G401 (cell line): ENCODE measurements around the gene CLCF1. TPM values are rescaled to one million over a fixed set of nuclear protein-coding genes. Genes with fewer than 3 reads are reported as not detected.

Experiments used
- DNase-seq: peaks from one replicate; pipeline ENCODE4 v3.0.0-alpha.2; 2015; ENCODE audit warnings: low spot score
- in situ Hi-C: cut with HindIII; loops from 2 replicates; pipeline ENCODE4 v1.10.0; 2016; ENCODE audit warnings: low sequenced_read_pairs, mixed read lengths
- total RNA-seq: library from RNA; depleted of rRNA; stranded (reverse); fragments of >200 nt; shearing (Covaris generic); gene quantifications from 2 replicates; pipeline ENCODE4 v1.2.3, GENCODE V29; 2014

Gene CLCF1
- total RNA-seq, 1 experiment from 2014 or later = 1.9 TPM

DNA sequence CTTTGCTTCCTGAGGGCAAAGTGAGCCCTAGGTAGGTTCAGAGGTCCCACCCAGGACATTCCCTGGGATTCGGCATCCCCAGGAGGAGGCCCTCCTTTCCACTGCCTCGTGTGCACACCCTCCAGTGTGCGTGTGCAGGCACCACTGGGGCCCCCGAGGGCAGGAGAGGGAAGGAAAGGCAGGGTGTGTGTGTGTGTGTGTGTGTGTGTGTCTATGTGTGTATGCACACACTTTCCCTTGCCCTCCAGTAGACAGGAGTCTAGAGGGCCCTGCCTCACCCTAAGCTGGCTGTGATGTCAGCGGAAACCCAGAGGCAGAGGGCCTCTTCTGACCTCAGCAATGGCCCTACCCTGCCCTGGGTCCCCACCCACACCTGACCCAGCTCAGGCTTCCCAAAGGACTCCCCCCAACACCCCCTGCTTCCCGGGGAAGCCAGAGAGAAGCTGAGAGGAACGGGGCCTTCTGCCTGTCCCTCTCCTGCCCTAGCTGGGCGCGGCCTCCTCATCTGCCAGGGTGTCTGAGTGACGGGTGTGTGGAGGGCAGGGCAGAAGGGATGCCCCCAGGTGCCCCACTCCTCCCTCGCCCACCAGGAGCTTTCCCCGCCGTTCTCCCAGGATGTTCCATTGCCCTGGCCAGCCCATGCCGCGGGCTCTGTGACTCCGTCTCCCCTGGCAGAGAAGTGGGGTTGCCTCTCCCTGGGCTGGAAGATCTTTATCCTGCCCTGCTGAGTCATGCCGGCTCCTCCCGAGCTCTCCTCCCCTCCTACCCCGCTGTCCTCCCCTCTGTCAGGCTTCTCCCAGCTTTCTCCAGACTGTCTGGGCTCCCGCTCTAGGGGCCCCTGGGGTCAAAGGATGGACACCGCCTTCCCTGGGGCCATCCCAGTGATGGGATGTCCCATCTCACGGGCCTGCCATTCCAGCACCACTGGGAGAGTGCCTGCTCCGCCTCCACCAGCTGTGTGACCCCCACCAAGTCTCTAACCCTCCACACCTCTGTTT lies 6.0 kb upstream of the CLCF1 start:
- DNase-seq = no peak

GRCh38 chr11:67378544-67378943 lies 5.1 kb upstream of the CLCF1 start:
- DNase-seq = no peak
- in situ Hi-C loops = no loop called here

More for the DNA sequence above, 6.0 kb upstream of the CLCF1 start:
- in situ Hi-C loops = no loop called here

GRCh38 chr11:67376873-67377808 lies 3.7 kb upstream of the CLCF1 start:
- in situ Hi-C loops = no loop called here
- DNase-seq = no peak

DNA sequence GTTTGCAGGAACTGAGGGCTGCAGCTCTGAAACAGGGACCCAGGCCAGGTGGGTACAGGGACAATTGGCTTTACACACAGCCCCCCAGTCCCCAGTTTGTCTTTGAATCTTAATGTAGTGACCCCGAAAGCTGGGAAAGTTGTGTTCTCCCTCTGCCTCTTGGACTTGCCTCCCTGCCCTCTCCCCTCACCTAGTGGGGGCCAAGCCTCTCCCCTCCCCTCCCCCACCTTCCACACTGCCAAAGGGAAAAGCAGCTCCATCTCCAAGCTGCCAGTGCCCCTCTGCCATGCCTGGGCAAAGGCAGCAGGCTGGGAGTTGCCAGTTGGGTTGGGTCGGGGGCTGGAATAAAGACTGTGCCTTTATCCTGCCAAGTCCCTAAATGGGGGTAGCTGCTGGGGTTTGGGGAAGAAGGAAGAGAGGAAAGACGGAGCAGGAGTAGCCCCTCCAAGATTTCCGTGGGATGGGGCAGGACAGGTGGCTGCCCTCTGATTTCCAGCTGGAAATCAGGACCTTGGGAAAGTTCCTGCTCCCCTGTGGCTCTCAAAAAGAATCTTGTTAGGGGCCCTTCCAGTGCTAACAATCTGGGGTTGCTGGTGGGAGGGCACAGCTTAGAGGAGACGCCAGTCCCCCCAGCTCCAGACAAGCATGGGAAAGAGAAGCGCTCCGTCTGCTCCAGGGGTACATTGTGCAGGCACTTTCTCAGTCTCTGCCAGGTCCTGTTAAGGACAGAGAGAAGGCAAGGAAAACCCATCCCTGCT lies 2.8 kb upstream of the CLCF1 start:
- DNase-seq = no peak
- in situ Hi-C loops = no loop called here

GRCh38 chr11:67375320-67376055 lies 2.1 kb upstream of the CLCF1 start:
- DNase-seq = no peak
- in situ Hi-C loops = no loop called here

- DNase-seq = no peak
- in situ Hi-C loops = no loop called here
Measured at GRCh38 chr11:67374571-67375281, 1.3 kb upstream of the CLCF1 start.

- in situ Hi-C loops = no loop called here
- peak; percentile 37 for DNase-seq
Measured at GRCh38 chr11:67373648-67374570, 511 bp upstream of the CLCF1 start.

DNA sequence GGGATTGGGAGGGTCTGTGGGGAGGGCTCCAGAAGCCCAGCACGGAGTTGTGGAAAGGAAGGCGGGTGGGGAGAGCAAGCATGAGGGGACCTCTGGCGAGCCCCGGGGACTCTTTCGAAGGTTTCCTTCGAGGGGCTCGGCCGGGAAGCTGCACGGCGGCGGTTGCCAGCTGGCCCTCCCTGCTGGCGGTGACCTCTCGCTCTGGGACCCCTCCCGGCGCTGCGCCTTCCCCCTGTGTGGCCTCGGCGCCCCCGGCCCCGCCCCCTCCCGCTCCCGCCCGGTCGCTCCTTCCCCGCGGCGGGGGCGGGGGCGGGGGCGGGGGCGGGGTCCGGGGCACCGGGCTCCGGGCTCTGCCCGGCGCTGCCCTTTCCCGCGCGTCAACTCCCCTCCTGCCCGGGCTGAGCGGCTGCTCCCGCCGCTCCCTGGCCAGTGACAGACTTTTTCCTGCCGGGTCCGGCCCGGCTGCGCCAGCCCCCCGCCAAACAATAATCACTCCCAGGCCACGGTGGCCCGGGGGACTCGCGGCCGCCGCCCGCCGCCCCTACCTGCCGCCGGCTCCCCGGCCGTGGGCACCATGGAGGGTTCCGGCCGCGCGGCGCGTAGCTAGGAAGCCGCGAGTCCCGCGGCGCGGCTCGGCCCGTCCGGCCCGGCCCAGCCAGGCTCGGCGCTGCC lies 941 bp downstream of the CLCF1 start:
- no peak for DNase-seq
- in situ Hi-C loops = no loop called here

DNA sequence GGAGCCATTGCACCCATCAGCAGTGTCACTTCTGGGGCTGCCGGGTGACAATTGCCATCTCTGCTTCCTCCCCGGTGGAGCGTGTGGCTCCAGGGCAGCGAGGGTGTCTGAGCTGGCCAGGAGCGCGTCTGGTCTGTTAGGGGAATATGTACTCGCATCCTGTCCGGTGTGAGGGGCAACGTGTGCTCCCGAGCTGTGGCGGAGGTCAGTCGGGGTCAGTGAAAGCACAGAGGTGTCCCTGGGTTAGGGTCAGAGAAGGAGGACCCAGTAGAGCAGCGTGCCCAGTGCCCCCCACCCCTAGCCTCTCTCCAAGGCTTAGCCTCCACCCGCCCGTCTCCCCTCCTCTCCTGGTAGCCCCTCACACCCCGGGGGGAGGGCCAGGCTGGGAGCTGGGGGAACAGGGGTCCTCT lies 1.5 kb downstream of the CLCF1 start:
- in situ Hi-C loops = no loop called here
- DNase-seq = no peak

DNA sequence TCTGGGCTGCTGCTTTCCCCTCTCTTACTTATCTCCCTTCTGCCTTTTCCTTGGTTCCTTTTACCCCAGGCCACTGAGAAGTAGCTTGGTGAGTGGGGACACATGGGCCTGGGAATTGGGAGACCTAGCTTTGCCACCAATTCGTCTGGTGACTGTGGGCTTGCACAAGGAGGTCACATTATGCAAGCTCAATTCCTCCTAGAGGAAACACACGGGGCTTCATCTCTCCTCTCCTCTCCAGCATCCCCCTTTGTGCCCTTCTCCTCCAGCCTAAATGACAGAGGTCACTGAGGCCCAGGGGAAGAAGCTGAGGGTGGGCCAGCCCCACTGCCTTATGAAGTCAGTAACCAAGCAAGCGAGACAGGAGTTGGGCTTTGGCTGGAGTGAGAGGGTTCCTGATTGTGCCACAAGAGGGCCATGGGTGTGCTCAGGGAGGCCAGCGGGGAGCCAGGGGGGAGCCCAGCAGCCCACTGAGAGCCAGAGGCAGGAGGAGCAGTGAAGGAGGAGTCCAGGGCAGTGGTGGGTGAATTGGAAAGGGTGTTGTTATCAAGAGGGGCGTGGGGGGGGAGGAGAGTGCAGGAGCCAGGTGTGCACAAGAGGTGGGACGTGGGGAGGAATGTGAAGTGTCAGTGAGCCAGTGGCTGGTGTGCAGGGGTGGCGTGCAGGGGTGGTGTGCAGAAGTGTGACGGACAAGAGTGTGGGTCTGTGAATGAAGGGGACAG lies 2.0 kb downstream of the CLCF1 start:
- no peak for DNase-seq
- in situ Hi-C loops = no loop called here

- in situ Hi-C loops = no loop called here
- no peak for DNase-seq
Measured at GRCh38 chr11:67370351-67371076, 2.9 kb downstream of the CLCF1 start.

GRCh38 chr11:67369801-67370284 lies 3.6 kb downstream of the CLCF1 start:
- no peak for DNase-seq
- in situ Hi-C loops = no loop called here

- in situ Hi-C loops = no loop called here
- DNase-seq = no peak
Measured at GRCh38 chr11:67369275-67369674, 4.1 kb downstream of the CLCF1 start.

DNA sequence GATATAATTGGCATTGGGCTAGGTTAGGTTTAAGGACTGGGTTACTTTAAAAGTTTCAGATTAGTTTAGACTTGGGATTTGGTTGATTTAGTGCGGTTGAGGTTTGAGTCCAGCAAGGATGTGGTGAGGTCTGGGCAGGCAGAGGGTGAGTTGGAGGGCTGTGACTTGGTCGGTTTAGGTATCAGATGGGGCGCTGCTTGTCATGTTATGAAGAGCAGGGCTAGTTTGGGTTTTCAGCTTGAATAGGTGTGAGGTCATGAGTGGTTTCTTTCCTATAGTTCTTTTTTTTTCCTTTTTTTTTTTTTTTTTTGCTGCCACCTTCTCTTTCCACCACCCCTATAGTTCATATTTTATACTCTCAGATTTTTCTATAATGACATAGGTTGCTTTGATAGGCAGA lies 4.8 kb downstream of the CLCF1 start:
- DNase-seq = no peak
- in situ Hi-C loops = no loop called here

GRCh38 chr11:67367761-67368227 lies 5.6 kb downstream of the CLCF1 start:
- DNase-seq = no peak
- in situ Hi-C loops = no loop called here
